GM19351 (cell line): ENCODE measurements around the gene STAT6.

Experiments
- ATAC-seq: cut with Tn5 transposase; IDR thresholded peaks from one replicate; pipeline ENCODE4 v1.9.1; 2021; ENCODE audit warnings: mild to moderate bottlenecking, moderate library complexity; ENCODE audit not compliant: unreplicated experiment

Gene STAT6

GRCh38 chr12:57104292-57104910 is 6.8 kb downstream of the STAT6 start:
- no peak for ATAC-seq

- no peak for ATAC-seq
Measured at GRCh38 chr12:57103856-57104255, 7.3 kb downstream of the STAT6 start.

- ATAC-seq = no peak
Measured at GRCh38 chr12:57101892-57102695, 9.1 kb downstream of the STAT6 start.

- no peak for ATAC-seq
Measured at GRCh38 chr12:57099766-57100165, 11.4 kb downstream of the STAT6 start.

GRCh38 chr12:57099047-57099714 is 12.0 kb downstream of the STAT6 start:
- ATAC-seq = no peak

GRCh38 chr12:57098546-57098945 is 12.6 kb downstream of the STAT6 start:
- ATAC-seq = no peak

GRCh38 chr12:57097554-57097835 is 13.7 kb downstream of the STAT6 start:
- no peak for ATAC-seq

GRCh38 chr12:57096748-57097553 is 14.2 kb downstream of the STAT6 start:
- ATAC-seq = no peak

- no peak for ATAC-seq
Measured at GRCh38 chr12:57096099-57096572, 15.0 kb downstream of the STAT6 start.

- ATAC-seq = no peak
Measured at GRCh38 chr12:57095440-57095839, 15.7 kb downstream of the STAT6 start.

GRCh38 chr12:57094208-57095160 is 16.7 kb downstream of the STAT6 start:
- ATAC-seq = peak; percentile 3

- peak; percentile 52 for ATAC-seq
Measured at GRCh38 chr12:57093415-57094207, 17.6 kb downstream of the STAT6 start.

GRCh38 chr12:57092876-57093414 is 18.2 kb downstream of the STAT6 start:
- no peak for ATAC-seq

GRCh38 chr12:57092529-57092862 is 18.7 kb downstream of the STAT6 start:
- ATAC-seq = no peak

GRCh38 chr12:57091638-57092528 is 19.3 kb downstream of the STAT6 start:
- ATAC-seq = no peak

- ATAC-seq = no peak
Measured at GRCh38 chr12:57090924-57091637, 20.1 kb downstream of the STAT6 start.

GRCh38 chr12:57090490-57090889 is 20.7 kb downstream of the STAT6 start:
- no peak for ATAC-seq
